ENCODE data around the gene KDM2A. TPM values are rescaled to one million over a fixed set of nuclear protein-coding genes. Genes with fewer than 3 reads are reported as not detected.

KDM2A gene
- total RNA-seq, 2 donors from 2014 or later = 50.3 to 97.6 TPM

- Histone ChIP-seq H3K4me1 (replicated peaks) (peaks cover 37% of the 10 kb centered on the region), H3K27me3 (replicated peaks; ENCODE audit: insufficient read depth) (no peaks in the 10 kb centered on the region), H3K27ac (peak overlapping the region; percentile 91 to 95), H3K36me3 (no peaks in the 10 kb centered on the region), H3K9me3 (no peaks in the 10 kb centered on the region), H3K4me3 (peak overlapping the region; percentile 91 to 93)
- TF ChIP-seq POLR2A (IDR thresholded peaks at IDR 0.05) (no peak), CTCF (IDR thresholded peaks at IDR 0.05) (no peak), POLR2AphosphoS5 (IDR thresholded peaks at IDR 0.05) (peak; percentile 73)
- 7% methylated on average over 30 of the region's 30 CpGs for WGBS
- intact Hi-C loops (cut with DNase I) = loop anchor here (5.0 kb wide), 1 partner anchor 35 kb away; the partner anchor contains the start of gene SSH3
- DNase-seq (ENCODE audit: low spot score) = peak; percentile 58
Measured at GRCh38 chr11:67267188-67268080, 148.4 kb downstream of the KDM2A start.

GRCh38 chr11:67268081-67268961 is 149.3 kb downstream of the KDM2A start:
- Histone ChIP-seq H3K36me3 (no peaks in the 10 kb centered on the region), H3K27ac (peak overlapping the region; percentile 91 to 95), H3K27me3 (replicated peaks; ENCODE audit: insufficient read depth) (no peaks in the 10 kb centered on the region), H3K9me3 (no peaks in the 10 kb centered on the region), H3K4me1 (replicated peaks) (peaks cover 46% of the 10 kb centered on the region), H3K4me3 (peak overlapping the region; percentile 91 to 93)
- no peak for DNase-seq (ENCODE audit: low spot score)
- no peak for TF ChIP-seq POLR2AphosphoS5 (IDR thresholded peaks at IDR 0.05)
- no peak for TF ChIP-seq POLR2A (IDR thresholded peaks at IDR 0.05)
- WGBS = 58% methylated on average over 21 of the region's 21 CpGs
- intact Hi-C loops (cut with DNase I) = loop anchor here (5.0 kb wide), 1 partner anchor 34 kb away; the partner anchor contains the start of gene SSH3

GRCh38 chr11:67268962-67269268 is 149.9 kb downstream of the KDM2A start:
- Histone ChIP-seq H3K27me3 (replicated peaks; ENCODE audit: insufficient read depth) (no peaks in the 10 kb centered on the region), H3K36me3 (no peaks in the 10 kb centered on the region), H3K4me3 (peak overlapping the region in 1 of 2 donors; percentile 93), H3K4me1 (replicated peaks) (peaks cover 52% of the 10 kb centered on the region), H3K27ac (peak overlapping the region; percentile 75 to 95), H3K9me3 (no peaks in the 10 kb centered on the region)
- DNase-seq (ENCODE audit: low spot score) = no peak
- intact Hi-C loops (cut with DNase I) = loop anchor here (5.0 kb wide), 1 partner anchor 33 kb away; the partner anchor contains the start of gene SSH3
- TF ChIP-seq POLR2A (IDR thresholded peaks at IDR 0.05) (no peak), CTCF (IDR thresholded peaks at IDR 0.05) (no peak), POLR2AphosphoS5 (IDR thresholded peaks at IDR 0.05) (no peak)
- WGBS = 88% methylated on average over 12 of the region's 13 CpGs

GRCh38 chr11:67269401-67270255 is 150.6 kb downstream of the KDM2A start:
- H3K27me3 ChIP-seq (replicated peaks; ENCODE audit: insufficient read depth) = no peaks in the 10 kb centered on the region
- H3K4me3 ChIP-seq = peak overlapping the region; percentile 6 to 93
- intact Hi-C loops (cut with DNase I) = loop anchor here (5.0 kb wide), 1 partner anchor 33 kb away; the partner anchor contains the start of gene SSH3
- no peaks in the 10 kb centered on the region for H3K9me3 ChIP-seq
- H3K27ac ChIP-seq = peak overlapping the region; percentile 75 to 95
- no peaks in the 10 kb centered on the region for H3K36me3 ChIP-seq
- peaks cover 57% of the 10 kb centered on the region for H3K4me1 ChIP-seq (replicated peaks)
- TF ChIP-seq CTCF (IDR thresholded peaks at IDR 0.05) (no peak), POLR2A (IDR thresholded peaks at IDR 0.05) (no peak), POLR2AphosphoS5 (IDR thresholded peaks at IDR 0.05) (no peak)
- no peak for DNase-seq (ENCODE audit: low spot score)
- WGBS = 20% methylated on average over 15 of the region's 15 CpGs

Measured in prostate gland (tissue), 2 donors.